MCF 10A (cell line): ENCODE data around the gene CTBP1. TPM values are rescaled to one million over a fixed set of nuclear protein-coding genes. Genes with fewer than 3 reads are reported as not detected.
A peak's percentile ranks its signal among the peaks of the same experiment; 100 is the strongest.

ENCODE experiments used
- Bru-seq: library from RNA; stranded (reverse); fragments of 400-500 nt; gene quantifications from one replicate; lab custom pipeline; 2021; lab: Mats Ljungman, UMichigan
- BruChase-seq, 2 experiments: library from RNA; stranded (reverse); fragments of 400-500 nt; gene quantifications; one replicate each; lab custom pipeline; 2021; lab: Mats Ljungman, UMichigan
- BruUV-seq: library from RNA; stranded (reverse); fragments of 400-500 nt; replicated peaks from 2 replicates; lab custom pipeline; 2021; lab: Mats Ljungman, UMichigan
- CTCF ChIA-PET: fragments of 300-600 bp; sonication (Branson Sonifier 250); formaldehyde crosslinking; extraction: SDS; loops from one replicate; lab custom pipeline; 2021; ENCODE audit warnings: antibody characterized with exemption, inconsistent platforms; lab: Yijun Ruan, JAX
- POLR2A ChIA-PET: fragments of 300-600, 350-650 bp; sonication (Branson Sonifier 250); formaldehyde crosslinking; extraction: SDS; loops from one replicate; lab custom pipeline; 2020; ENCODE audit warnings: antibody characterized with exemption, inconsistent platforms; lab: Yijun Ruan, JAX
- DNase-seq: peaks from one replicate; pipeline ENCODE4 v3.0.0-alpha.2; 2018; ENCODE audit not compliant: unreplicated experiment
- H3K27ac Mint-ChIP-seq: one replicate; pipeline ENCODE4 v1.8.0; 2022; ENCODE audit warnings: mild to moderate bottlenecking, low read depth, mixed read lengths; ENCODE audit not compliant: unreplicated experiment
- H3K27me3 Mint-ChIP-seq: one replicate; pipeline ENCODE4 v1.8.0; 2022; ENCODE audit warnings: mixed read lengths; ENCODE audit not compliant: insufficient read depth, unreplicated experiment
- H3K36me3 Mint-ChIP-seq: one replicate; pipeline ENCODE4 v1.8.0; 2022; ENCODE audit warnings: mild to moderate bottlenecking, moderate library complexity, mixed read lengths; ENCODE audit not compliant: insufficient read depth, unreplicated experiment
- H3K4me1 Mint-ChIP-seq: one replicate; pipeline ENCODE4 v1.8.0; 2022; ENCODE audit warnings: mixed read lengths; ENCODE audit not compliant: insufficient read depth, unreplicated experiment
- H3K4me3 Mint-ChIP-seq: one replicate; pipeline ENCODE4 v1.8.0; 2022; ENCODE audit warnings: mild to moderate bottlenecking, moderate library complexity, mixed read lengths; ENCODE audit not compliant: unreplicated experiment
- H3K9me3 Mint-ChIP-seq: one replicate; pipeline ENCODE4 v1.8.0; 2022; ENCODE audit warnings: mixed read lengths; ENCODE audit not compliant: unreplicated experiment
- intact Hi-C: fragments of 100-400 bp; cut with micrococcal nuclease; formaldehyde crosslinking; loops from 2 replicates; pipeline ENCODE4 v1.14.1; 2022
- long read RNA-seq: library from polyadenylated mRNA; stranded (forward); transcript quantifications from one replicate; pipeline ENCODE4 v2.0.0, GENCODE V29; 2022
- total RNA-seq: library from RNA; stranded (reverse); gene quantifications from 2 replicates; pipeline ENCODE4 v1.2.3, GENCODE V29; 2022
- TF ChIP-seq, protein P1 (sequence below): fragments of 200-600 bp; IDR thresholded peaks from one replicate; pipeline ENCODE4 v1.8.0; 2022; ENCODE audit warnings: antibody characterized with exemption, mild to moderate bottlenecking; ENCODE audit not compliant: unreplicated experiment

The CTBP1 gene
- total RNA-seq (133 and 152 TPM in 2 replicates), Bru-seq, nascent RNA (percentile 70 among the genes with signal in this experiment), BruChase-seq, experiment 1, labeled RNA remaining after a 6-hour chase (percentile 89 among the genes with signal in this experiment), BruChase-seq, experiment 2, labeled RNA remaining after a 2-hour chase (percentile 81 among the genes with signal in this experiment)
- long read RNA-seq, transcript CTBP1-203 (10 exons, 2,467 nt): major isoform, 145 of 331 reads
- long read RNA-seq, transcript CTBP1-201 (9 exons, 2,297 nt): minor isoform, 18 of 331 reads
- long read RNA-seq, partial matches to known transcripts: 11 of 331 reads
- long read RNA-seq, other reads (novel, unspliced or antisense): 157 of 331 reads

DNA sequence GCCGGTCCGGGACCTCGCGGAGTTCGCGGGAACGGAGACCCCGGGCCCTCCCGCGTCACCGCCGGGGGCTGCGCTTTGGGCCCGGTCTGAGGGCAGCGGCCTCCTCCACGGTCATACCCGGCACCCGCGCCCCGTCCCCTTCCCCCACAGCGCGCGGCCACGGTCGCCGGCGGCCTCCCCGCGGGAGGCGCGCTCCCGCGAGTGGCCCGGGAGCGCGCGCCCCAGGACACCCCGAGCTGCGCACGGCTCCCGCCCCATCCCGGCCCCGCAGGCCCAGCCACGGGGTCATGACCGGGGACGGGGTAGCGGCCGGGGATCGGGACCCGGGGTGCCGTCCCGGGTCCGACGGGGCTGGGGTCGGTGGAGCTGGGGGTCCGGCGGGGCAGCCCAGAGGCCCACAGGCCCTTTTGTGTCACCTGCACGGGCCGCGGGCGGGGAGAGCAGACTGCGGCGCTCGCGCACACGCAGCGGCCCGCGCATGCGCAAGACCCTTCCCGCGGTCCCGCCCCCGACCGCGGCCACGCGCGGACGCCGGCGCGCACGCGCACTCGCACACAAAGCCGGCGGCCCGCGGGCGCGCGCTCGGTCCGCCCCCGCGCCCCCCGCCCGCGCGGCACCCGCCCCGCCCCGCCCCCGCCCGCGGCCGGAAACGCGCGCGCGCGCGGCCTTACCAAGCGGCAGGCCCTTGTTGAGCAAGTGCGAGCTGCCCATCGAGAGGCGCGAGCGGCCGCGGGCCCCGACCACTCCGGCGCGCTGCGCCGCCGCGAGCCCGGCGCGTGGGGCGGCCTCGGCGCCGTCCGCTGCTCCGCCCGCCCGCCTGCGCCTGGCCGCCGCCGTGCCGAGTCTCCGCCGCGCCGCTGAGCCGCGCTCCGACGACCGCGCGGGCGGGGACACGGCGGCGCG is at the start of gene CTBP1:
Gene CTBP1, minus strand, starts transcription at position 886 of the 903 bp plus-strand sequence. CDS start 7,799 bp downstream, outside the sequence.
- intact Hi-C loops: loop anchor here (1.0 to 5.0 kb wide), 2 partner anchors 81 to 98 kb away; no protein-coding TSS in a partner anchor
- Mint-ChIP-seq H3K4me3 (peak within 1 kb of the TSS; percentile 83), H3K9me3 (peaks cover 1% of the 10 kb centered on the region), H3K4me1 (no peaks in the 10 kb centered on the region), H3K36me3 (peaks cover 33% of the 10 kb centered on the region), H3K27me3 (no peaks in the 10 kb centered on the region), H3K27ac (peak within 1 kb of the TSS; percentile 81)
- BruUV-seq: no TSS peak
- TF ChIP-seq, protein P1, sequence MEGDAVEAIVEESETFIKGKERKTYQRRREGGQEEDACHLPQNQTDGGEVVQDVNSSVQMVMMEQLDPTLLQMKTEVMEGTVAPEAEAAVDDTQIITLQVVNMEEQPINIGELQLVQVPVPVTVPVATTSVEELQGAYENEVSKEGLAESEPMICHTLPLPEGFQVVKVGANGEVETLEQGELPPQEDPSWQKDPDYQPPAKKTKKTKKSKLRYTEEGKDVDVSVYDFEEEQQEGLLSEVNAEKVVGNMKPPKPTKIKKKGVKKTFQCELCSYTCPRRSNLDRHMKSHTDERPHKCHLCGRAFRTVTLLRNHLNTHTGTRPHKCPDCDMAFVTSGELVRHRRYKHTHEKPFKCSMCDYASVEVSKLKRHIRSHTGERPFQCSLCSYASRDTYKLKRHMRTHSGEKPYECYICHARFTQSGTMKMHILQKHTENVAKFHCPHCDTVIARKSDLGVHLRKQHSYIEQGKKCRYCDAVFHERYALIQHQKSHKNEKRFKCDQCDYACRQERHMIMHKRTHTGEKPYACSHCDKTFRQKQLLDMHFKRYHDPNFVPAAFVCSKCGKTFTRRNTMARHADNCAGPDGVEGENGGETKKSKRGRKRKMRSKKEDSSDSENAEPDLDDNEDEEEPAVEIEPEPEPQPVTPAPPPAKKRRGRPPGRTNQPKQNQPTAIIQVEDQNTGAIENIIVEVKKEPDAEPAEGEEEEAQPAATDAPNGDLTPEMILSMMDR: no peak
- DNase-seq: peak; percentile 73
- ChIA-PET CTCF (interaction anchor here (0.6 kb wide), 2 partner anchors 374 to 394 kb away, joined by 3 to 6 read pairs; no protein-coding TSS in a partner anchor), POLR2A (interaction anchor here (0.7 to 5.7 kb wide), 9 partner anchors 14 to 1328 kb away, joined by 3 to 112 read pairs (median 5); partner anchors contain the start of genes MAEA and UVSSA)

DNA sequence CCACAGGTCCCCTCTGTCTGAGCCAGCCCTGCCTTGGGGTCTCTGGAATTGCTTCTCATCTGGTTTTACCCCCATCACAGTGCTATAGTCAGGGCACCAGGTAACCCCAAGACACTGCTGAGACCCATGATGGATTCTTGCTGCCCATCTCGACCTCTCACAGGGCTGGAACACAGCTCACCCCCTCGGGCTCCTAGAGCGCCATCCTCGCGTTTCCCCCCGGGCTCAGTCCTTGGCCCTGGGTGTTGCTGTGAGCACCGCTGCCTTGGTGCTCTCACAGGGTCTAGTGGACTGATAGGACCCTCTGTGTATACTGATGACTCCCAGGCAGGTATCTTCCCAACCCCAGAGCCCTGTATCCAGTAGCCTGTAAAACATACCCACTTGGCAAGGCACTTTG is 49.5 kb upstream of the CTBP1 start:
- DNase-seq: no peak
- H3K27me3 Mint-ChIP-seq: no peaks in the 10 kb centered on the region
- TF ChIP-seq, protein P1: no peak
- H3K27ac Mint-ChIP-seq: no peak overlapping the region
- POLR2A ChIA-PET: interaction anchor here (4.0 kb wide), 1 partner anchor 8 kb away, joined by 87 read pairs; the partner anchor contains the start of gene MAEA
- intact Hi-C loops: no loop called here
- H3K4me3 Mint-ChIP-seq: no peak overlapping the region
- peaks cover 31% of the 10 kb centered on the region for H3K36me3 Mint-ChIP-seq
- H3K9me3 Mint-ChIP-seq: no peaks in the 10 kb centered on the region
- peaks cover 36% of the 10 kb centered on the region for H3K4me1 Mint-ChIP-seq
- CTCF ChIA-PET: interaction anchor here (0.5 kb wide), 1 partner anchor 29 kb away, joined by 3 read pairs; no protein-coding TSS in a partner anchor
- no TSS peak for BruUV-seq

- DNase-seq: no peak
- H3K27ac Mint-ChIP-seq: peak overlapping the region; percentile 83
- TF ChIP-seq, protein P1: no peak
- POLR2A ChIA-PET: no interaction called here
- CTCF ChIA-PET: interaction anchor here (0.5 kb wide), 1 partner anchor 30 kb away, joined by 3 read pairs; no protein-coding TSS in a partner anchor
- no TSS peak for BruUV-seq
- intact Hi-C loops: no loop called here
- H3K36me3 Mint-ChIP-seq: peaks cover 34% of the 10 kb centered on the region
- H3K9me3 Mint-ChIP-seq: no peaks in the 10 kb centered on the region
- no peaks in the 10 kb centered on the region for H3K27me3 Mint-ChIP-seq
- H3K4me1 Mint-ChIP-seq: peaks cover 36% of the 10 kb centered on the region
- no peak overlapping the region for H3K4me3 Mint-ChIP-seq
These were observed 48.8 kb upstream of the CTBP1 start for GRCh38 chr4:1297456-1298325.
